ENCODE data around the gene WDR37.
"Not testable (repeated sequence)": the region's sequence is repeated elsewhere in the genome, so short reads cannot be mapped to it uniquely, and the experiment has no call there.

WDR37 gene

GRCh38 chr10:1043532-1043995, 12.6 kb upstream of the WDR37 start:
- no peak for DNase-seq

GRCh38 chr10:1044146-1044545, 12.0 kb upstream of the WDR37 start:
- DNase-seq = no peak

- DNase-seq = no peak
Observed at GRCh38 chr10:1044964-1045363, 11.2 kb upstream of the WDR37 start.

- no peak for DNase-seq
Observed at GRCh38 chr10:1045415-1045814, 10.8 kb upstream of the WDR37 start.

- peak; percentile 19 for DNase-seq
Observed at GRCh38 chr10:1047937-1048336, 8.2 kb upstream of the WDR37 start.

GRCh38 chr10:1048349-1048731, 7.8 kb upstream of the WDR37 start:
- DNase-seq = no peak

GRCh38 chr10:1048732-1049424, 7.3 kb upstream of the WDR37 start, which contains the start of gene IDI1:
Gene IDI1, minus strand, starts transcription at chr10:1049119. Its CDS starts 116 bp downstream, at chr10:1049003.
- DNase-seq = peak; percentile 97

GRCh38 chr10:1049425-1049958, 6.7 kb upstream of the WDR37 start:
- no peak for DNase-seq

GRCh38 chr10:1050145-1050544, 6.0 kb upstream of the WDR37 start:
- DNase-seq = no peak

GRCh38 chr10:1050554-1050953, 5.6 kb upstream of the WDR37 start:
- peak; percentile 53 for DNase-seq

GRCh38 chr10:1054684-1055083, 1.5 kb upstream of the WDR37 start:
- no peak for DNase-seq

- DNase-seq = no peak
Observed at GRCh38 chr10:1057106-1057657, 997 bp downstream of the WDR37 start.

- no peak for DNase-seq
Observed at GRCh38 chr10:1058017-1058416, 1.8 kb downstream of the WDR37 start.

GRCh38 chr10:1059902-1060301, 3.7 kb downstream of the WDR37 start:
- DNase-seq = no peak

- DNase-seq = no peak
Observed at GRCh38 chr10:1061930-1062774, 6.0 kb downstream of the WDR37 start.

GRCh38 chr10:1063232-1063865, 7.2 kb downstream of the WDR37 start:
- DNase-seq = no peak

- DNase-seq = no peak
Observed at GRCh38 chr10:1064964-1065247, 8.7 kb downstream of the WDR37 start.

GRCh38 chr10:1066734-1067133, 10.5 kb downstream of the WDR37 start:
- not testable (repeated sequence) for DNase-seq

- no peak for DNase-seq
Observed at GRCh38 chr10:1068380-1069361, 12.5 kb downstream of the WDR37 start.

GRCh38 chr10:1070919-1071318, 14.7 kb downstream of the WDR37 start:
- DNase-seq = no peak

- no peak for DNase-seq
Observed at GRCh38 chr10:1074052-1074747, 18.0 kb downstream of the WDR37 start.
